Measurements from ENCODE around the gene RASGRF1. TPM values are rescaled to one million over a fixed set of nuclear protein-coding genes. Genes with fewer than 3 reads are reported as not detected.

The RASGRF1 gene
- total and polyA plus RNA-seq, 9 of the 15 experiments (the other 6 are each of a cell fraction or from before 2014, with no cell fraction given) = 0.03 to 0.58 (median 0.06) TPM; not detected in 1

DNA sequence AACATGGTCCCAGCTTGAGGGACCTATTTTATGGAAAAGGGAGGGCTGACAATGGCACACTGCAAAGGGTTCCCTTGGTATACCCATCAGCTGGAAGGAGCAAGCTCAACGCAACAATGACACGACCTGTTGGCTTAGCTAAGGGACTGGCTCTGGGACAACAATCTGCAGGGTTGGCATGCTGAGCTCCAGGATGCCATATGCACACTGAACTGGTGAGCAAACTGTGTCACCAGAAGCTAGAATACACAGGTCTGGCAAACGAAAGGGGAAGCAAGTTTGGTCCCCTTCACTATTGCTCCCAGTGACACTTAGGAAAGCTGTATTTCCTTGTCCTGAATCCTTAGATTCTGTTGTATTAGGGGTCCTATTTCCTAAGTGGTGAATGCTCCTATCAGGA is 38.0 kb upstream of the RASGRF1 start:
- DNase-seq (ENCODE audit: extremely low read depth in 1 of 4, low spot score in 3 of 4) (no peak), ATAC-seq (no peak), FAIRE-seq (no peak)
- TF ChIP-seq NR4A1 (CRISPR knock-in tag; IDR thresholded peaks at IDR 0.05) = no peak
- TF ChIP-seq NR4A1 (tag; IDR thresholded peaks at IDR 0.05) = no peak
- TF ChIP-seq, protein P1, sequence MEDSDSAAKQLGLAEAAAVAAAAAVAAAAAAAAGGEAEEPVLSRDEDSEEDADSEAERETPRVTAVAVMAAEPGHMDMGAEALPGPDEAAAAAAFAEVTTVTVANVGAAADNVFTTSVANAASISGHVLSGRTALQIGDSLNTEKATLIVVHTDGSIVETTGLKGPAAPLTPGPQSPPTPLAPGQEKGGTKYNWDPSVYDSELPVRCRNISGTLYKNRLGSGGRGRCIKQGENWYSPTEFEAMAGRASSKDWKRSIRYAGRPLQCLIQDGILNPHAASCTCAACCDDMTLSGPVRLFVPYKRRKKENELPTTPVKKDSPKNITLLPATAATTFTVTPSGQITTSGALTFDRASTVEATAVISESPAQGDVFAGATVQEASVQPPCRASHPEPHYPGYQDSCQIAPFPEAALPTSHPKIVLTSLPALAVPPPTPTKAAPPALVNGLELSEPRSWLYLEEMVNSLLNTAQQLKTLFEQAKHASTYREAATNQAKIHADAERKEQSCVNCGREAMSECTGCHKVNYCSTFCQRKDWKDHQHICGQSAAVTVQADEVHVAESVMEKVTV (CRISPR knock-in tag; IDR thresholded peaks at IDR 0.05) = no peak
- TF ChIP-seq HNRNPK (IDR thresholded peaks at IDR 0.05; ENCODE audit: low read depth, low read length, poor library complexity, severe bottlenecking) = no peak
- TF ChIP-seq HCFC1 (IDR thresholded peaks at IDR 0.05; ENCODE audit: low read depth, low read length) = no peak
- TF ChIP-seq ZNF282 (CRISPR knock-in tag; IDR thresholded peaks at IDR 0.05) = no peak
- TF ChIP-seq ZNF699 (CRISPR knock-in tag; IDR thresholded peaks at IDR 0.05; ENCODE audit: insufficient replicate concordance) = no peak
- TF ChIP-seq PHF20 (IDR thresholded peaks at IDR 0.05; ENCODE audit: partially characterized antibody) = no peak
- TF ChIP-seq, protein P2, sequence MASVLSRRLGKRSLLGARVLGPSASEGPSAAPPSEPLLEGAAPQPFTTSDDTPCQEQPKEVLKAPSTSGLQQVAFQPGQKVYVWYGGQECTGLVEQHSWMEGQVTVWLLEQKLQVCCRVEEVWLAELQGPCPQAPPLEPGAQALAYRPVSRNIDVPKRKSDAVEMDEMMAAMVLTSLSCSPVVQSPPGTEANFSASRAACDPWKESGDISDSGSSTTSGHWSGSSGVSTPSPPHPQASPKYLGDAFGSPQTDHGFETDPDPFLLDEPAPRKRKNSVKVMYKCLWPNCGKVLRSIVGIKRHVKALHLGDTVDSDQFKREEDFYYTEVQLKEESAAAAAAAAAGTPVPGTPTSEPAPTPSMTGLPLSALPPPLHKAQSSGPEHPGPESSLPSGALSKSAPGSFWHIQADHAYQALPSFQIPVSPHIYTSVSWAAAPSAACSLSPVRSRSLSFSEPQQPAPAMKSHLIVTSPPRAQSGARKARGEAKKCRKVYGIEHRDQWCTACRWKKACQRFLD (CRISPR knock-in tag; IDR thresholded peaks at IDR 0.05) = no peak
- no peak for TF ChIP-seq ZC3H8 (IDR thresholded peaks at IDR 0.05)
- no peak for TF ChIP-seq PRPF4 (IDR thresholded peaks at IDR 0.05; ENCODE audit: insufficient read depth, low read depth, low read length, poor library complexity, severe bottlenecking)
- TF ChIP-seq, protein P3, sequence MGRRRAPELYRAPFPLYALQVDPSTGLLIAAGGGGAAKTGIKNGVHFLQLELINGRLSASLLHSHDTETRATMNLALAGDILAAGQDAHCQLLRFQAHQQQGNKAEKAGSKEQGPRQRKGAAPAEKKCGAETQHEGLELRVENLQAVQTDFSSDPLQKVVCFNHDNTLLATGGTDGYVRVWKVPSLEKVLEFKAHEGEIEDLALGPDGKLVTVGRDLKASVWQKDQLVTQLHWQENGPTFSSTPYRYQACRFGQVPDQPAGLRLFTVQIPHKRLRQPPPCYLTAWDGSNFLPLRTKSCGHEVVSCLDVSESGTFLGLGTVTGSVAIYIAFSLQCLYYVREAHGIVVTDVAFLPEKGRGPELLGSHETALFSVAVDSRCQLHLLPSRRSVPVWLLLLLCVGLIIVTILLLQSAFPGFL (CRISPR knock-in tag; IDR thresholded peaks at IDR 0.05) = no peak
- no peak for TF ChIP-seq TARDBP (IDR thresholded peaks at IDR 0.05)
- no peak for TF ChIP-seq EP400 (IDR thresholded peaks at IDR 0.05)
- no peak for TF ChIP-seq ZNF24 (IDR thresholded peaks at IDR 0.05)
- TF ChIP-seq TFAM (CRISPR knock-in tag; conservative IDR thresholded peaks at IDR 0.05) = no peak
- TF ChIP-seq, protein P4, sequence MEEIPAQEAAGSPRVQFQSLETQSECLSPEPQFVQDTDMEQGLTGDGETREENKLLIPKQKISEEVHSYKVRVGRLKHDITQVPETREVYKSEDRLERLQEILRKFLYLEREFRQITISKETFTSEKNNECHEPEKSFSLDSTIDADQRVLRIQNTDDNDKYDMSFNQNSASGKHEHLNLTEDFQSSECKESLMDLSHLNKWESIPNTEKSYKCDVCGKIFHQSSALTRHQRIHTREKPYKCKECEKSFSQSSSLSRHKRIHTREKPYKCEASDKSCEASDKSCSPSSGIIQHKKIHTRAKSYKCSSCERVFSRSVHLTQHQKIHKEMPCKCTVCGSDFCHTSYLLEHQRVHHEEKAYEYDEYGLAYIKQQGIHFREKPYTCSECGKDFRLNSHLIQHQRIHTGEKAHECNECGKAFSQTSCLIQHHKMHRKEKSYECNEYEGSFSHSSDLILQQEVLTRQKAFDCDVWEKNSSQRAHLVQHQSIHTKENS (CRISPR knock-in tag; IDR thresholded peaks at IDR 0.05) = no peak
- no peak for TF ChIP-seq ZZZ3 (IDR thresholded peaks at IDR 0.05)
- no peak for TF ChIP-seq ZKSCAN3 (CRISPR knock-in tag; IDR thresholded peaks at IDR 0.05)
- no peak for TF ChIP-seq PTRF (tag; IDR thresholded peaks at IDR 0.05)
- TF ChIP-seq HNRNPH1 (optimal IDR thresholded peaks at IDR 0.05; ENCODE audit: low read depth, low read length) = no peak
- no TSS peak for BruUV-seq (replicated peaks)
- WGBS (ENCODE audit: insufficient coverage, low coverage, missing lambda C conversion rate) = 0% methylated on average over 3 of the region's 3 CpGs
- intact Hi-C loops (cut with micrococcal nuclease) = no loop called here
- in situ Hi-C loops (cut with MboI) = no loop called here
- Histone ChIP-seq H3K9me1 (ENCODE audit: control insufficient read depth, insufficient read depth, low read length) (no peaks in the 10 kb centered on the region), H3K9ac (ENCODE audit: insufficient read depth in 1 of 2, low read depth in 2 of 2, low read length in 2 of 2) (no peak overlapping the region), H3K4me3 (no peak overlapping the region), H3K4me2 (ENCODE audit: insufficient read depth, low read length) (no peak overlapping the region), H3K9me3 (replicated peaks; ENCODE audit: control insufficient read depth, insufficient read depth, low read depth, low read length) (no peaks in the 10 kb centered on the region), H3K27me3 (ENCODE audit: control insufficient read depth in 2 of 2, insufficient read depth in 2 of 2, low read length in 2 of 2) (0 out of 5 replicates have a peak, but pooled peaks cover 0 to under 1% of the 10 kb centered on the region in 2 experiments), H4K20me1 (replicated peaks; ENCODE audit: control insufficient read depth, insufficient read depth, low read length) (no peaks in the 10 kb centered on the region), H3K79me2 (ENCODE audit: control insufficient read depth, insufficient read depth, low read length) (no peaks in the 10 kb centered on the region), H3K4me1 (replicated peaks in 1 of 2; ENCODE audit: control insufficient read depth in 2 of 2, insufficient read depth in 2 of 2, low read length in 2 of 2) (no peaks in the 10 kb centered on the region), H3K27ac (ENCODE audit: extremely low read depth, low read depth, low read length) (no peak overlapping the region), H3K36me3 (ENCODE audit: control insufficient read depth, insufficient read depth, low read length) (no peaks in the 10 kb centered on the region), H2AFZ (ENCODE audit: low read depth, low read length) (no peak overlapping the region)
- ChIA-PET CTCF (ENCODE audit: low intra/inter-chr PET ratio) (no interaction called here), POLR2A (interaction anchor here (0.6 kb wide), 1 partner anchor 60 kb away, joined by 3 read pairs; no protein-coding TSS in a partner anchor)
